Aorta (tissue), 5 donors: Measurements from ENCODE around the gene SLC39A11. TPM values are rescaled to one million over a fixed set of nuclear protein-coding genes. Genes with fewer than 3 reads are reported as not detected.

Experiments used
- ATAC-seq: fragments of 200-7000 bp; cut with Tn5 transposase; one replicate; pipeline ENCODE4 v1.9.1; 2022; ENCODE audit warnings: moderate library complexity; ENCODE audit not compliant: low FRiP score
- DNase-seq, 2 donors: peaks; one replicate each; pipeline ENCODE4 v3.0.0-alpha.2; 2020
- H3K27ac ChIP-seq, 2 donors: one replicate each; pipeline ENCODE4 v1.5.1; 2013; ENCODE audit warnings: low read length in 2 of 2, mild to moderate bottlenecking in 2 of 2, moderate library complexity in 2 of 2, control low read depth in 1 of 2, inconsistent platforms in 1 of 2, low read depth in 1 of 2
- H3K27me3 ChIP-seq, 2 donors: one replicate each; pipeline ENCODE4 v1.6.1; 2013; ENCODE audit warnings: control low read depth in 1 of 2, low read length in 1 of 2, mild to moderate bottlenecking in 1 of 2, moderate library complexity in 1 of 2; ENCODE audit not compliant: insufficient read depth in 2 of 2, control insufficient read depth in 1 of 2
- H3K36me3 ChIP-seq, 2 donors: one replicate each; pipeline ENCODE4 v1.6.1; 2013; ENCODE audit warnings: control low read depth in 1 of 2, low read length in 1 of 2, mild to moderate bottlenecking in 1 of 2; ENCODE audit not compliant: insufficient read depth in 2 of 2, control insufficient read depth in 1 of 2
- H3K4me1 ChIP-seq, 2 donors: one replicate each; pipeline ENCODE4 v1.6.1; 2013; ENCODE audit warnings: low read length in 2 of 2, control low read depth in 1 of 2, mild to moderate bottlenecking in 1 of 2, moderate library complexity in 1 of 2; ENCODE audit not compliant: insufficient read depth in 2 of 2, control insufficient read depth in 1 of 2
- H3K4me3 ChIP-seq, 2 donors: one replicate each; pipeline ENCODE4 v1.5.1; 2013; ENCODE audit warnings: low read length in 2 of 2, control low read depth in 1 of 2, mild to moderate bottlenecking in 1 of 2
- H3K9me3 ChIP-seq: one replicate; pipeline ENCODE4 v1.6.1; 2013; ENCODE audit warnings: mild to moderate bottlenecking, low read length; ENCODE audit not compliant: control insufficient read depth
- WGBS, 2 donors: extraction: QIAGEN DNeasy Blood & Tissue Kit; methylation state at CpG; one replicate each; pipeline ENCODE4 v1.1.7; 2013; 5-methylcytosine and 5-hydroxymethylcytosine counted together
- intact Hi-C, 2 donors: fragments of 100-400 bp; cut with DNase I; formaldehyde crosslinking; loops; one replicate each; pipeline versions ENCODE4 v1.14.2 to v1.15.0; 2022
- polyA plus RNA-seq, 2 donors: library from polyadenylated mRNA; stranded (reverse); fragments of 200-250 nt; gene quantifications; one replicate each; pipeline ENCODE4 v1.2.3, GENCODE V29; 2013
- total RNA-seq, 2 donors: library from RNA; stranded (reverse); fragmentation: NEBNext Ultra II Directional; extraction: Animal tissue kit (Norgen Biotek cat#: 25700); gene quantifications; one replicate each; pipeline ENCODE4 v1.2.1, GENCODE V29; 2021
- donor health status: healthy with polysubstance abuse.
- donor health status: Bipolar disorder and iron deficiency.
- donor health status: DM: no; HTN: no; CAD: no.
- donor health status: DM: no; HTN: no; CAD: no.
- donor health status: DM: yes; HTN: yes; CAD: no.

The SLC39A11 gene
- total and polyA plus RNA-seq, 4 donors: 9.3 to 31.8 (median 17.5) TPM

DNA sequence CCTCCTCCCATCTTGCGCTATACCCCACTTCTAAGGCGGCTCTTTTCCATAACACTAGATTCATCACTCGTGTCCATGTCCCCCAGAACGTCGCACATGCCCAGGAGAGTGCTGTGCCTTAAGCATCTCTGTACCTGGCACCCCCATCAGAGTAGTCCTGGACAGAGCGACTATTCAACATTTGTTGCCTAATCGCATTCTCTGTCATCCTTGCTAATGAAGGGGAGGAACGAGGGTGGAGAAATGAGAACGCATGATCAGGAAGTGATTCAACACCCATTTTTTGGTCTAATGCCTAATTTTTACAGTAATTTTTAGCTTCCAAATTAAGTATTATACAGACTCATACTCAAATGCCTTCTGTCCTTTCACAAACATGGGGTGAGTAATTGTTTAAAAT is 53.2 kb downstream of the SLC39A11 start:
- intact Hi-C loops: no loop called here
- no peak overlapping the region for H3K27ac ChIP-seq
- H3K4me1 ChIP-seq: no peaks in the 10 kb centered on the region
- no peaks in the 10 kb centered on the region for H3K9me3 ChIP-seq
- H3K4me3 ChIP-seq: no peak overlapping the region
- ATAC-seq (no peak), DNase-seq (no peak)
- WGBS, 2 donors: 94 to 97% methylated on average over 9 of the region's 9 CpGs
- H3K27me3 ChIP-seq: no peaks in the 10 kb centered on the region
- H3K36me3 ChIP-seq: peaks cover 1 to 2% of the 10 kb centered on the region in 2 donors

GRCh38 chr17:73031472-73031871 is 61.0 kb downstream of the SLC39A11 start:
- intact Hi-C loops: no loop called here
- Histone ChIP-seq H3K27ac (no peak overlapping the region), H3K4me1 (no peaks in the 10 kb centered on the region), H3K4me3 (no peak overlapping the region), H3K36me3 (no peaks in the 10 kb centered on the region), H3K27me3 (no peaks in the 10 kb centered on the region), H3K9me3 (no peaks in the 10 kb centered on the region)
- 85 to 89% methylated on average over 8 of the region's 8 CpGs for WGBS, 2 donors
- no peak for DNase-seq
- ATAC-seq: no peak

GRCh38 chr17:73030995-73031394 is 61.5 kb downstream of the SLC39A11 start:
- Histone ChIP-seq H3K36me3 (no peaks in the 10 kb centered on the region), H3K27me3 (no peaks in the 10 kb centered on the region), H3K4me1 (no peaks in the 10 kb centered on the region), H3K9me3 (no peaks in the 10 kb centered on the region), H3K4me3 (no peak overlapping the region), H3K27ac (no peak overlapping the region)
- ATAC-seq (no peak), DNase-seq (no peak)
- 78 to 83% methylated on average over 4 of the region's 4 CpGs for WGBS, 2 donors
- intact Hi-C loops: no loop called here

GRCh38 chr17:73030501-73030921 is 62.0 kb downstream of the SLC39A11 start:
- intact Hi-C loops: no loop called here
- Histone ChIP-seq H3K4me1 (no peaks in the 10 kb centered on the region), H3K9me3 (no peaks in the 10 kb centered on the region), H3K27me3 (no peaks in the 10 kb centered on the region), H3K27ac (no peak overlapping the region), H3K36me3 (no peaks in the 10 kb centered on the region), H3K4me3 (no peak overlapping the region)
- no peak for ATAC-seq
- DNase-seq: no peak
- WGBS, 2 donors: 69 to 78% methylated on average over 8 of the region's 8 CpGs

GRCh38 chr17:73029991-73030390 is 62.5 kb downstream of the SLC39A11 start:
- intact Hi-C loops: no loop called here
- H3K9me3 ChIP-seq: no peaks in the 10 kb centered on the region
- no peak overlapping the region for H3K4me3 ChIP-seq
- H3K36me3 ChIP-seq: no peaks in the 10 kb centered on the region
- DNase-seq (no peak), ATAC-seq (no peak)
- H3K4me1 ChIP-seq: no peaks in the 10 kb centered on the region
- WGBS, 2 donors: 93 to 94% methylated on average over 8 of the region's 8 CpGs
- no peaks in the 10 kb centered on the region for H3K27me3 ChIP-seq
- no peak overlapping the region for H3K27ac ChIP-seq

GRCh38 chr17:73029021-73029420 is 63.5 kb downstream of the SLC39A11 start:
- H3K4me3 ChIP-seq: no peak overlapping the region
- no peaks in the 10 kb centered on the region for H3K4me1 ChIP-seq
- no peaks in the 10 kb centered on the region for H3K9me3 ChIP-seq
- intact Hi-C loops: no loop called here
- no peaks in the 10 kb centered on the region for H3K27me3 ChIP-seq
- H3K27ac ChIP-seq: no peak overlapping the region
- DNase-seq: no peak
- no peak for ATAC-seq
- WGBS, 2 donors: 97 to 98% methylated on average over 3 to 6 of the region's 6 CpGs
- no peaks in the 10 kb centered on the region for H3K36me3 ChIP-seq

GRCh38 chr17:73028299-73028755 is 64.2 kb downstream of the SLC39A11 start:
- H3K9me3 ChIP-seq: peaks cover 3% of the 10 kb centered on the region
- DNase-seq (no peak), ATAC-seq (no peak)
- no peaks in the 10 kb centered on the region for H3K4me1 ChIP-seq
- no peaks in the 10 kb centered on the region for H3K27me3 ChIP-seq
- intact Hi-C loops: no loop called here
- H3K36me3 ChIP-seq: no peaks in the 10 kb centered on the region
- WGBS, 2 donors: 79 to 85% methylated on average over 5 of the region's 5 CpGs
- H3K27ac ChIP-seq: no peak overlapping the region
- no peak overlapping the region for H3K4me3 ChIP-seq

DNA sequence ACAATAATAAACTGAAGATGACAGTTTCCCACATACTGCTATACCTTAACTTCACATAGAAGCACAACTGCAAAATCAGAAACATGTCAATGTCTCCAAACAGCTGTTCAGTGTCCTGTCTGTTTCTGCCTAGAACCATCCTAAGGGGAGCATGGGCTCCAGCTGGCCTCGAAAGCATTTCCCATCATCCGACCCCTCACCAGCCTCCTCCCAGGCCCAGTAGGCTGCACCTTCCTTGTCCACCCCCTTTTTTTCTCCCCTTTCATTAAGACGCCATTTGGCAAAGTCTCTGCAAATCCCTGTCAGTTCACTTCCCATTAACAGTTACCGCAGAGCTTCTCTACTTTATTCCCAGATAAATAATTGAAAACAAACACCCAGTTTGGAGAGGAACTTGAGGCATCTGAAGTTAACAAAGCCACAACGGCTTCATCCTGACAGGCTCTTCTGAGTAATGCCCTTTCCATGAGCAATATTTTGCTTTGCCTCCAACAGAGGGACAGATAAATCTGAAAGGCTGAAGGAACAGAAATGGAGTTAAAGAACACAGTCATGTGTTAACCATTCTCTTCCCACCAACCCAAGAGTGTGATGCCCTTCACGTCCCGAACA is 65.3 kb downstream of the SLC39A11 start:
- WGBS, 2 donors: 64 to 76% methylated on average over 7 of the region's 7 CpGs
- no peaks in the 10 kb centered on the region for H3K27me3 ChIP-seq
- no peaks in the 10 kb centered on the region for H3K4me1 ChIP-seq
- no peak for DNase-seq
- intact Hi-C loops: no loop called here
- H3K27ac ChIP-seq: no peak overlapping the region
- ATAC-seq: no peak
- no peak overlapping the region for H3K4me3 ChIP-seq
- H3K36me3 ChIP-seq: no peaks in the 10 kb centered on the region
- H3K9me3 ChIP-seq: peaks cover 3% of the 10 kb centered on the region

- Histone ChIP-seq H3K4me3 (no peak overlapping the region), H3K4me1 (no peaks in the 10 kb centered on the region), H3K36me3 (no peaks in the 10 kb centered on the region), H3K27me3 (no peaks in the 10 kb centered on the region), H3K27ac (no peak overlapping the region), H3K9me3 (peaks cover 3% of the 10 kb centered on the region)
- DNase-seq (no peak), ATAC-seq (no peak)
- intact Hi-C loops: no loop called here
- 71 to 85% methylated on average over 6 of the region's 6 CpGs for WGBS, 2 donors
Measured at GRCh38 chr17:73025041-73025560, 67.4 kb downstream of the SLC39A11 start.
